Trophoblast cell (in vitro differentiated cells and primary cell): ENCODE measurements around the gene WNK1.

Experiments used
- DNase-seq, 2 donors: peaks; one replicate each; pipeline ENCODE4 v3.0.0-alpha.2; 2016
- H2AFZ ChIP-seq: 2 replicates; pipeline ENCODE4 v1.6.1; 2013; ENCODE audit warnings: low read length, moderate library complexity, mild to moderate bottlenecking; ENCODE audit not compliant: insufficient read depth, poor library complexity
- H2AK5ac ChIP-seq: 2 replicates; pipeline ENCODE4 v1.6.1; 2013; ENCODE audit warnings: mild to moderate bottlenecking, low read length
- H2BK120ac ChIP-seq: 2 replicates; pipeline ENCODE4 v1.6.1; 2013; ENCODE audit warnings: low read length, mild to moderate bottlenecking, moderate library complexity; ENCODE audit not compliant: insufficient read depth, poor library complexity
- H2BK12ac ChIP-seq: 2 replicates; pipeline ENCODE4 v1.6.1; 2013; ENCODE audit warnings: mild to moderate bottlenecking, low read length, moderate library complexity
- H2BK5ac ChIP-seq: 2 replicates; pipeline ENCODE4 v1.6.1; 2013; ENCODE audit warnings: low read length, low read depth, moderate library complexity, mild to moderate bottlenecking; ENCODE audit not compliant: poor library complexity
- H3K14ac ChIP-seq: 2 replicates; pipeline ENCODE4 v1.6.1; 2013; ENCODE audit warnings: mild to moderate bottlenecking, low read length
- H3K18ac ChIP-seq: 2 replicates; pipeline ENCODE4 v1.6.1; 2013; ENCODE audit warnings: mild to moderate bottlenecking, low read length
- H3K23ac ChIP-seq: 2 replicates; pipeline ENCODE4 v1.6.1; 2013; ENCODE audit warnings: low read length
- H3K27ac ChIP-seq: 2 replicates; pipeline ENCODE4 v1.5.1; 2013; ENCODE audit warnings: low read depth, mild to moderate bottlenecking, inconsistent platforms, low read length, moderate library complexity
- H3K27me3 ChIP-seq: 2 replicates; pipeline ENCODE4 v1.6.1; 2013; ENCODE audit warnings: inconsistent platforms, mild to moderate bottlenecking, low read length, moderate library complexity; ENCODE audit not compliant: insufficient read depth
- H3K36me3 ChIP-seq, 2 experiments: 1 replicate in 1 of 2; 2 replicates in 1 of 2; pipeline ENCODE4 v1.6.1; 2013; ENCODE audit warnings: low read length in 2 of 2, mild to moderate bottlenecking in 2 of 2, moderate library complexity in 1 of 2; ENCODE audit not compliant: insufficient read depth in 2 of 2, control insufficient read depth in 1 of 2
- H3K4ac ChIP-seq: 2 replicates; pipeline ENCODE4 v1.6.1; 2013; ENCODE audit warnings: low read depth, mild to moderate bottlenecking, low read length, moderate library complexity
- H3K4me1 ChIP-seq, 2 experiments: 1 replicate in 1 of 2; 2 replicates in 1 of 2; pipeline ENCODE4 v1.6.1; 2013; ENCODE audit warnings: low read length in 2 of 2, mild to moderate bottlenecking in 2 of 2, moderate library complexity in 1 of 2; ENCODE audit not compliant: insufficient read depth in 2 of 2, control insufficient read depth in 1 of 2
- H3K4me2 ChIP-seq: 2 replicates; pipeline ENCODE4 v1.6.1; 2013; ENCODE audit warnings: inconsistent platforms, mild to moderate bottlenecking, low read length, moderate library complexity
- H3K4me3 ChIP-seq: 2 replicates; pipeline ENCODE4 v1.5.1; 2013; ENCODE audit warnings: mild to moderate bottlenecking, low read depth, low read length, inconsistent platforms
- H3K79me1 ChIP-seq: one replicate; pipeline ENCODE4 v1.6.1; 2013; ENCODE audit warnings: low read length
- H3K79me2 ChIP-seq: 2 replicates; pipeline ENCODE4 v1.6.1; 2013; ENCODE audit warnings: low read length, mild to moderate bottlenecking; ENCODE audit not compliant: control insufficient read depth, insufficient read depth, poor library complexity
- H3K9ac ChIP-seq: 2 replicates; pipeline ENCODE4 v1.6.1; 2013; ENCODE audit warnings: mild to moderate bottlenecking, low read length
- H3K9me3 ChIP-seq: 2 replicates; pipeline ENCODE4 v1.6.1; 2013; ENCODE audit warnings: low read depth, mild to moderate bottlenecking, control low read depth, inconsistent platforms, low read length; ENCODE audit not compliant: insufficient read depth
- H4K12ac ChIP-seq: 2 replicates; pipeline ENCODE4 v1.6.1; 2013; ENCODE audit warnings: low read depth, mild to moderate bottlenecking, low read length, moderate library complexity
- H4K8ac ChIP-seq: 2 replicates; pipeline ENCODE4 v1.6.1; 2013; ENCODE audit warnings: low read depth, mild to moderate bottlenecking, low read length, moderate library complexity
- H4K91ac ChIP-seq: one replicate; pipeline ENCODE4 v1.6.1; 2013; ENCODE audit warnings: low read depth, mild to moderate bottlenecking, low read length, moderate library complexity
- WGBS: extraction: QIAGEN DNeasy Blood & Tissue Kit; methylation state at CpG from one replicate; pipeline ENCODE4 v1.1.7; 2013; ENCODE audit warnings: missing lambda C conversion rate; ENCODE audit not compliant: insufficient read length, insufficient coverage; ENCODE audit errors: extremely low coverage; 5-methylcytosine and 5-hydroxymethylcytosine counted together

WNK1 gene

GRCh38 chr12:759628-760027 is 7.2 kb downstream of the WNK1 start:
- no peak overlapping the region for H2AK5ac ChIP-seq
- peaks cover 11% of the 10 kb centered on the region for H3K79me2 ChIP-seq
- H3K27ac ChIP-seq, result no peak overlapping the region
- no peak overlapping the region for H3K18ac ChIP-seq
- H2BK12ac ChIP-seq, result no peak overlapping the region
- no peaks in the 10 kb centered on the region for H3K79me1 ChIP-seq
- H2BK5ac ChIP-seq, result no peak overlapping the region
- no peak for DNase-seq
- no peak overlapping the region for H3K14ac ChIP-seq
- no peak overlapping the region for H4K8ac ChIP-seq
- H3K36me3 ChIP-seq, result peaks cover 0 to 6% of the 10 kb centered on the region in 2 experiments
- H2AFZ ChIP-seq, result no peak overlapping the region
- H3K4me3 ChIP-seq, result no peak overlapping the region
- WGBS, result no CpG with 5 or more reads among the region's 1 CpG
- no peak overlapping the region for H4K12ac ChIP-seq
- no peak overlapping the region for H3K23ac ChIP-seq
- no peak overlapping the region for H2BK120ac ChIP-seq
- H3K4me2 ChIP-seq, result no peak overlapping the region
- H3K4me1 ChIP-seq, result peaks cover 2% of the 10 kb centered on the region in 2 experiments
- H3K9me3 ChIP-seq, result no peaks in the 10 kb centered on the region
- H3K9ac ChIP-seq, result no peak overlapping the region
- H4K91ac ChIP-seq, result no peak overlapping the region
- peak overlapping the region; percentile 96 for H3K4ac ChIP-seq
- H3K27me3 ChIP-seq, result no peaks in the 10 kb centered on the region

- no peak overlapping the region for H3K9ac ChIP-seq
- H4K8ac ChIP-seq, result no peak overlapping the region
- peaks cover 0 to 6% of the 10 kb centered on the region in 2 experiments for H3K36me3 ChIP-seq
- no peak overlapping the region for H3K4me3 ChIP-seq
- H3K27ac ChIP-seq, result no peak overlapping the region
- peaks cover 10% of the 10 kb centered on the region for H3K79me2 ChIP-seq
- H3K4me1 ChIP-seq, result no peaks in the 10 kb centered on the region
- no peaks in the 10 kb centered on the region for H3K9me3 ChIP-seq
- no CpG with 5 or more reads among the region's 1 CpG for WGBS
- no peak overlapping the region for H2AFZ ChIP-seq
- no peak overlapping the region for H4K91ac ChIP-seq
- no peak overlapping the region for H2AK5ac ChIP-seq
- H3K18ac ChIP-seq, result no peak overlapping the region
- no peak overlapping the region for H3K4ac ChIP-seq
- no peak overlapping the region for H3K4me2 ChIP-seq
- no peaks in the 10 kb centered on the region for H3K79me1 ChIP-seq
- DNase-seq, result peak in 1 of 2 donors; percentile 49
- no peak overlapping the region for H4K12ac ChIP-seq
- no peaks in the 10 kb centered on the region for H3K27me3 ChIP-seq
- no peak overlapping the region for H2BK120ac ChIP-seq
- H3K14ac ChIP-seq, result no peak overlapping the region
- H2BK12ac ChIP-seq, result no peak overlapping the region
- no peak overlapping the region for H2BK5ac ChIP-seq
- no peak overlapping the region for H3K23ac ChIP-seq
Measured at GRCh38 chr12:761256-761655, 8.9 kb downstream of the WNK1 start.

- Histone ChIP-seq H4K8ac (no peak overlapping the region), H2AK5ac (no peak overlapping the region), H3K9ac (no peak overlapping the region), H3K9me3 (no peaks in the 10 kb centered on the region), H4K91ac (no peak overlapping the region), H3K14ac (no peak overlapping the region), H3K27me3 (no peaks in the 10 kb centered on the region), H3K4me1 (no peaks in the 10 kb centered on the region), H2BK120ac (no peak overlapping the region), H3K4me3 (no peak overlapping the region), H3K4ac (no peak overlapping the region), H3K18ac (no peak overlapping the region), H2BK12ac (no peak overlapping the region), H3K79me2 (peaks cover 5% of the 10 kb centered on the region), H3K36me3 (peaks cover 0 to 4% of the 10 kb centered on the region in 2 experiments), H3K23ac (no peak overlapping the region), H3K27ac (no peak overlapping the region), H2BK5ac (no peak overlapping the region), H4K12ac (no peak overlapping the region), H2AFZ (no peak overlapping the region), H3K79me1 (no peaks in the 10 kb centered on the region), H3K4me2 (no peak overlapping the region)
- no peak for DNase-seq
- no CpG with 5 or more reads among the region's 1 CpG for WGBS
Measured at GRCh38 chr12:765840-766239, 13.5 kb downstream of the WNK1 start.

- Histone ChIP-seq H3K79me2 (peaks cover 2% of the 10 kb centered on the region), H2BK12ac (no peak overlapping the region), H3K4ac (peak overlapping the region; percentile 97), H3K9ac (no peak overlapping the region), H3K9me3 (no peaks in the 10 kb centered on the region), H2AK5ac (no peak overlapping the region), H3K4me2 (no peak overlapping the region), H3K27me3 (no peaks in the 10 kb centered on the region), H2AFZ (no peak overlapping the region), H3K79me1 (no peaks in the 10 kb centered on the region), H3K4me1 (no peaks in the 10 kb centered on the region), H3K18ac (no peak overlapping the region), H4K8ac (no peak overlapping the region), H3K27ac (no peak overlapping the region), H4K91ac (no peak overlapping the region), H2BK5ac (no peak overlapping the region), H3K14ac (no peak overlapping the region), H3K36me3 (peaks cover 0 to 2% of the 10 kb centered on the region in 2 experiments), H4K12ac (no peak overlapping the region), H3K23ac (no peak overlapping the region), H2BK120ac (no peak overlapping the region), H3K4me3 (no peak overlapping the region)
- WGBS, result no CpG with 5 or more reads among the region's 1 CpG
- no peak for DNase-seq
Measured at GRCh38 chr12:768434-768833, 16.1 kb downstream of the WNK1 start.
